HG03439 (cell line): Measurements from ENCODE around the gene TALDO1.

ENCODE experiments used
- ATAC-seq: cut with Tn5 transposase; IDR thresholded peaks from one replicate; pipeline ENCODE4 v1.9.1; 2021; ENCODE audit warnings: mild to moderate bottlenecking, moderate library complexity; ENCODE audit not compliant: unreplicated experiment

Gene TALDO1

GRCh38 chr11:714436-714835, 32.8 kb upstream of the TALDO1 start:
- no peak for ATAC-seq

DNA sequence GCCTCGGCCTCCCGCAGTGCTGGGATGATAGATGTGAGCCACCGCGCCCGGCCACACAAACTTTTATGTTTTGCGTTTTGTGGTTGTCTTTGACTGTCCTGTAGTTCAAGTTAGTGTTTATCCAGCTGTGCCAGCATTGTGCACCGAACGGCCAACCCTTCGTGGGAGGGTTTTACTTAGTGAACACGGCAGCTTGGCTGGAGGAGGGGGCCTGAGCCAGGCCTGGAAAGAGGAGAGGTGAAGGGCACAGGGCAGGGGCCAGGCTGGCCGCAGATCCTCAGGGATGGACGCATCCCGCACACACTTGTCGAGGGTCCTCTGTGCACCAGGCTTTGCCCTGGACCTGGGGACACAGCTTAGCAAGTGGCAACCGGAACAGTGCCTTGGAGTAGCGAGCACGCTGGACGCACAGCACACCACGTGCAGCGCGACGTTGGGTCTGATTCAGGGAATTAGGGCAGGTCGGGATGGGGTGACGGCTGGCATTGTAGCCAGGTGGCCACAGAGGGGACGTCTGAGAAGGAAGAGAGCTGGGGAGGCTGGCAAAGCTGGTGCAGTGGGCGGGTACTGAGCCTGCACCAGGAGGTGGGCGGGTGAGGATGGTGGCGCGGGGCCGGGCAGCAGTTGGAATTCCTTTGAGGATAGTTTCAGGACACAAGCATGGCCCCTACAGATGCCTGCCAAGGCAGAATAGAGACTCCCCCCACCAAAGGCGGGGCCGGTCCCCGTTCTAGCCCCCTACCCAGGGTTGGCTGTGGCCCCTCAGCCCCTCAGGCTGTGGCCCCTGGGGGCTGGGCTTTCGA, 27.8 kb upstream of the TALDO1 start:
- no peak for ATAC-seq

DNA sequence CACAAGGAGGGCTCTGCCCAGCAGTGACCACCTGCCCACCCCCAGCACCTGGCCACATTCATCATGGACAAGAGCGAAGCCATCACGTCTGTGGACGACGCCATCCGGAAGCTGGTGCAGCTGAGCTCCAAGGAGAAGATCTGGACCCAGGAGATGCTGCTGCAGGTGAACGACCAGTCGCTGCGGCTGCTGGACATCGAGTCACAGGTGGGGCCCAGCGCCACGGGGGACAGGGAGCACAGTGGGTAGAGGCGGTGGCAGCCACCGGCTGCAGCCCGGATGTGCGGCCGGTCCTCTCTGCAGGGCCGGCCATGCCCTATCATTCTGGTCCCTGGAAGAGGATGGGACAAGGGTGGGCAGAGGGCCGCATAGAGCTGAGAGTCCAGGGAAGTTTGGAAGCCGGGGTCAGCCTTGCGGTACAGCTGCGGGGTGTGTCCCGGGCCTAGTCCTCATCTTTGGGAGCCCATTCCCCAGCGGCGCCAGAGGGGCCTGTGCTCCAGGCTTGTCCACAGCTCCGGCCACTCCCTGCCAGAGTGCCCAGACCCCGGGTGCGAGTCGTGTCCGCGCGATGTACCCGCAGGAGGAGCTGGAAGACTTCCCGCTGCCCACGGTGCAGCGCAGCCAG, 27.1 kb upstream of the TALDO1 start:
- no peak for ATAC-seq

GRCh38 chr11:720642-721246, 26.5 kb upstream of the TALDO1 start:
- ATAC-seq = no peak

DNA sequence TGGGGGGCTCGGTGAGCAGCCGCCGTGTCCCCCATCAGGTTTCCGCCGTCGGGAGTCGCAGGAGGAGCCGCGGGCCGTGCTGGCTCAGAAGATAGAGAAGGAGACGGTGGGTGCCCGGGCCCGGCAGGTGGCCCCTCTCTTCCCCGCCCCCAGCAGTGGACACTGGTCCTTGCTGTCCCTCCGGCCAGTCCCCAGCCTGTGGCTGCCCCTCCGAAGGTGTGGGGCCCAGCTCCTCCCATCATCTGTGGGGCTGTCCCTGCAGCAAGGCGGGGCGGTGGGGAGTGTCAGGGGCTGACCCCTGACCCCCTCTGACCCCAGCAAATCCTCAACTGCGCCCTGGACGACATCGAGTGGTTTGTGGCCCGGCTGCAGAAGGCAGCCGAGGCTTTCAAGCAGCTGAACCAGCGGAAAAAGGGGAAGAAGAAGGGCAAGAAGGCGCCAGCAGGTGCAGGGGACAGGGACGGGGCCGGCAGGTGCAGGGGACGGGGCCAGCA, 26.0 kb upstream of the TALDO1 start:
- ATAC-seq = no peak

DNA sequence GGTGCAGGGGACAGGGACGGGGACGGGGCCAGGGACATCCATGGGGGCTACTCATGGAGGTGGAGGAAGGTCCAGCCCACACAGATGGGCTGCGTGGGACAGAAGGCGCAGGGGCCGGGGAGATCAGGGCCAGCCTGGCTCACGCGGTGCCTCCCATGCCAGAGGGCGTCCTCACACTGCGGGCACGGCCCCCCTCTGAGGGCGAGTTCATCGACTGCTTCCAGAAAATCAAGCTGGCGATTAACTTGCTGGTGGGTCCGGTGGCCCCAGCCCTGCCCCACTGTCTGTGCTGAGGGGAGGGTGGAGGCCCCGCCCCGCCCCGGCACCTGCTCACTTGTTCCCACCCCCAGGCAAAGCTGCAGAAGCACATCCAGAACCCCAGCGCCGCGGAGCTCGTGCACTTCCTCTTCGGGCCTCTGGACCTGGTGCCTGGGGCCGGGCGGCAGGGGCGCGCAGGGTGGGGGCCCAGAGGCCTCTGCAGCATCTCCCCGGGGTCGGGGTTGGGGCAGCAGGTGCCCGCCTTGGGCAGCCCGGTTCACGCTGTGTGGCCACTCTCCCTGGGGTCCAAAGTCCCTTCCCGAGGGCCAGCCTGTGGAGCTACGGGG, 25.4 kb upstream of the TALDO1 start:
- ATAC-seq = no peak

- no peak for ATAC-seq
These were observed 24.9 kb upstream of the TALDO1 start for GRCh38 chr11:722346-722811.

- no peak for ATAC-seq
These were observed 24.0 kb upstream of the TALDO1 start for GRCh38 chr11:723120-723883.

- ATAC-seq = no peak
These were observed 23.1 kb upstream of the TALDO1 start for GRCh38 chr11:724049-724777.

DNA sequence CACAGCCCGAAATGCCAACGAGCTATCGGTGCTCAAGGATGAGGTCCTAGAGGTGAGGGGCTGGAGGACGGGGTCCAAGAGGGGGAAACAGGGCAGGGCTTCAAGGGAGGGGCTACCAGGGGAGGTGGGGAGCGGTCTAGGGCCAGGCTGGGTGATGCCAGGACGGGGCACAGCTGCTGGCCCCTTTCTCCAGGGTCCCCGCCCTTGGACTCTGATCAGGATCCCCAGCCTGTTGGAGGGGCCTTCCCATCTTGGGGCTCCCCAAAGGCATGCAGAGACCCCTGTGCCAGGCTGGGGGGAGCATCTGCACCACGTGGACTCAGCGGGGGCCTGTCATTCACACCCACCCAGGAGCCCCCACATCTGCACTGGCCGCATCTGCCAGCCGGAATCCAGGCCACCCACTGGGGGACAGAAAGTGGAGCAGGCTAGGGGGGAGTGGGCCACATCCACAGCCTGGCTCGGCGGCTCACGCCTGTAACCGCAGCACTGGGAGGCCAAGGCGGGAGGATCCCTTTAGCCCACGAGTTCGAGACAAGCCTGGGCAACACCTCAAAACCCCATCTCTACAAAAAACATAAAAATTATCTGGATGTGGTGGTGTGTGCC, 22.4 kb upstream of the TALDO1 start:
- ATAC-seq = no peak

GRCh38 chr11:725624-726202, 21.6 kb upstream of the TALDO1 start:
- no peak for ATAC-seq

DNA sequence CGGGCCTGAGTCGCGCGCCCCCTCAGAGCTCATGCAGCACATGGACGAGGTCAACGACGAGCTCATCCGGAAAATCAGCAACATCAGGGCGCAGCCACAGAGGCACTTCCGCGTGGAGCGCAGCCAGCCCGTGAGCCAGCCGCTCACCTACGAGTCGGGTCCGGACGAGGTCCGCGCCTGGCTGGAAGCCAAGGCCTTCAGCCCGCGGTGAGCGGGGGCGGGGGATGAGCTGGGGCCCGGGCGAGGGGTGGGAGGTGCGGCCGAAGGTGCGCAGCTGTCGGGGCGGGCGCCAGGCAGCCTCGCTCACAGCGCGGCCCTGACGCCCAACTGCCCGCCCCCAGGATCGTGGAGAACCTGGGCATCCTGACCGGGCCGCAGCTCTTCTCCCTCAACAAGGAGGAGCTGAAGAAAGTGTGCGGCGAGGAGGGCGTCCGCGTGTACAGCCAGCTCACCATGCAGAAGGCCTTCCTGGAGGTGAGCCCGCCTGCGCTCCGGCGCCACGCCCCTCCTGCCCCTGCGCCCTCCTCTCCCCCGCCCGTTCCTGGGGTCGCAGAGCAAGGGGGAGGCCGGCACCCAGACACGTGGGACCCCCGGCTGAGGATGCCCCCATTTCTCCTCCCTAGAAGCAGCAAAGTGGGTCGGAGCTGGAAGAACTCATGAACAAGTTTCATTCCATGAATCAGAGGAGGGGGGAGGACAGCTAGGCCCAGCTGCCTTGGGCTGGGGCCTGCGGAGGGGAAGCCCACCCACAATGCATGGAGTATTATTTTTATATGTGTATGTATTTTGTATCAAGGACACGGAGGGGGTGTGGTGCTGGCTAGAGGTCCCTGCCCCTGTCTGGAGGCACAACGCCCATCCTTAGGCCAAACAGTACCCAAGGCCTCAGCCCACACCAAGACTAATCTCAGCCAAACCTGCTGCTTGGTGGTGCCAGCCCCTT, 20.7 kb upstream of the TALDO1 start:
- no peak for ATAC-seq

DNA sequence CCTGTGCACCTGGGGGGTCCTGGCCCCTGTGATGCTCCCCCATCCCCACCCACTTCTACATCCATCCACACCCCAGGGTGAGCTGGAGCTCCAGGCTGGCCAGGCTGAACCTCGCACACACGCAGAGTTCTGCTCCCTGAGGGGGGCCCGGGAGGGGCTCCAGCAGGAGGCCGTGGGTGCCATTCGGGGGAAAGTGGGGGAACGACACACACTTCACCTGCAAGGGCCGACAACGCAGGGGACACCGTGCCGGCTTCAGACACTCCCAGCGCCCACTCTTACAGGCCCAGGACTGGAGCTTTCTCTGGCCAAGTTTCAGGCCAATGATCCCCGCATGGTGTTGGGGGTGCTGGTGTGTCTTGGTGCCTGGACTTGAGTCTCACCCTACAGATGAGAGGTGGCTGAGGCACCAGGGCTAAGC, 20.0 kb upstream of the TALDO1 start:
- no peak for ATAC-seq

DNA sequence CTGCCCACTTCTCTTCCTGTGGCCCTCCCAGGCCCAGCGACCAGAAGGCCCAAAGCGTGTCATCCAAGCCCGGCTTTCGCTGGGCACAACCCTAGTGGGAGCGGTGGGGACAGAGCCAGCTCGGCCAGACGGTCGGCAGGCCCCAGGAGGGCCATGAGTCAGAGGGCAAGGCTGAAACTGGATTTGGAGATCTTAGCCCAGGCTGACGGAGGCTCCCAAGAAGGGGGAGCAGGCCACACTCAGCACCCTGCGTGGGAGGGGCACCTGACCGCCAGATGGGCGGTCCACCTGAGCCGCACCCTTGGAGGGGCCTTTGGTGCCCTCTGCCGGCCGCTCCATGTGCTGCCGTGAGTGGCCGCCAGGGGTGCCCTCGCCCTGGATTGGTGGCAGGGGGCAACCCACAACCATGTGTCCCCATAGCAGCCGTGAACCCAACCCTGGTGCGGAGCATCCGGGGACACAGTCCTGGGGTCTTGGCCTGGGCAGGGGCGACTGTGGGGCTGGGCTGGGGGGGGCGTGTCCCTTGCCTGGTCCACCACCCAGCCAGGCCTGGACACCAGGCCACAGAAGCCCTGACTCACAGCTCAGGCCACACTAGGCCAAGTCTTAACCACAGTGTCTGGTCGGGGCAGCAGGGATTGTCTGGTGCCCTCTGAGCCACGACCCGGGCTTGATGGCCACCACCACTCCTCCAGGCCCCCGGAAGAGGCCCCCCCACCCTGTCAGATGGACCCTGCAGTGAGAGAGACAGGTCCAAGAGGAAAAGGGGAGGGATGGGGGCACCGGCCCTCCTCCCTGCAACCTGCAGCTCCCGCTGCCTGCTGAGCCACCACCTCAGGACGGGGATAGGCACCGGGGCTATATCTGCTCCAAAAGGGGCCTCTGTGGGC, 19.2 kb upstream of the TALDO1 start:
- ATAC-seq = peak; percentile 41

DNA sequence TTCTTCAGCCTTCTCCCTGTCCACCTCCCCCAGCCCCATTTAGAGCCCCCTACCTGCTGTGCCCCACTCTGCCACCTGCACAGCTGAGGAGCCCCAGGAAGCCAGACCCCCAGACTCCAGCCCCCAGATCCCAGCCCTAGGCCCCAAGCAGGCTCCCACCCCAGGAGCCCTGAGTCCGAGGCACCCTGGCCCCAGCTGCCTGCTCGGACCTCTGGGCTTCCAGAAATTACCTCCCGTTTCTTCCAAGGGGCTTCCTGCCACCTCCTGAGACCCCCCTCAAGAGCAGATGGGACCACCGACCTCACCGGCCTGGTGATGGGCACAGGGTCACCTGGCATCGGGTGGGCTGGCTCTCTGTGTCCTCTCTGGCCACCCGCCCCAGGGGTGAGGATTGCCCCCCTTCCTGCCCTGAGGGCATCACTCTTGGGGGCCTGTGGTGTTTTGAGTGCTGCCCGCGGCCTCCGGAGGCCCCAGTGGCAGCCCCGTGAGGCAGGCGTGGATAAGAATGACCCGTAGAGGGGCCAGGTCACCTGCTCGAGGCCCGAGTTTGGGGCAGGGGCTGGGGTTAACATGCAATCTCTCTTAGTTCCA, 18.3 kb upstream of the TALDO1 start:
- no peak for ATAC-seq

DNA sequence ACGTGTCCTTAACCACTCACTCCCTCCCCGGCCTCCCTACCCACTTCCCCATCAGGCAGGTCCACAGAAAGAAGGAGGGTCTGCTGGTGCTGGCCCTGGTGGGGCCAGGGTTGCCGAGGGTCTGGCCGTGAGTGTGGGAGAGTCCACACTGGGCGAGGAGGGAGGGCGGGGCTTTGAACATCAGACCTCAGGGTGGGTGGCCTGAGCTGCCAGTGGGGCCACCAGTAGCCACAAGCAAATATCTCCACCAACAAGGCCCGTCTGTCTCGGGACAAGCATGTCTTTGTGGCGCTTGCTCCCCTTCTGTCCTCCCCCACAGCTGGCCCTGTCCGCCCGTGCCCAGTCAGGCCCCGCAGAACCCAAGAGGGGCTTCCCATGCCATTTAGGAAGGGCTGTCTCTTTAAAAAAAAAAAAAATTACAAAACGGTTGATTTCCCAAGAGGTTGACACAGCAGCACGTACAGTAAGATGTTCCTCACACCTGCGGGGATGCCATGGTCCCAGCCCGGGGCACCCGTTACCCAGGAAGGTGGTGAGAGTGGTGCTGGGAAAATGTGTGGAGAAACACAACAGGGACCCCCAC, 17.7 kb upstream of the TALDO1 start:
- no peak for ATAC-seq
